HUES48 (cell line): Measurements from ENCODE around the gene JAZF1.

Experiments
- H3K27ac ChIP-seq: one replicate; pipeline ENCODE4 v1.7.0; 2013; ENCODE audit warnings: low read depth, low read length, inconsistent platforms
- H3K27me3 ChIP-seq: 2 replicates; pipeline ENCODE4 v1.6.1; 2013; ENCODE audit warnings: mild to moderate bottlenecking, low read length; ENCODE audit not compliant: control insufficient read depth, insufficient read depth
- H3K36me3 ChIP-seq: 2 replicates; pipeline ENCODE4 v1.6.1; 2013; ENCODE audit warnings: low read length; ENCODE audit not compliant: control insufficient read depth, insufficient read depth
- H3K4me1 ChIP-seq: 2 replicates; pipeline ENCODE4 v1.6.1; 2013; ENCODE audit warnings: mild to moderate bottlenecking, low read length; ENCODE audit not compliant: control insufficient read depth, insufficient read depth
- H3K4me3 ChIP-seq: 2 replicates; pipeline ENCODE4 v1.5.1; 2013; ENCODE audit warnings: mild to moderate bottlenecking, low read depth, low read length
- H3K9ac ChIP-seq: 2 replicates; pipeline ENCODE4 v1.6.1; 2013; ENCODE audit warnings: mild to moderate bottlenecking, low read depth, low read length, moderate library complexity
- H3K9me3 ChIP-seq: 2 replicates; pipeline ENCODE4 v1.6.1; 2013; ENCODE audit warnings: low read length; ENCODE audit not compliant: control insufficient read depth, insufficient read depth

The JAZF1 gene

GRCh38 chr7:28176645-28177044 is 4.0 kb downstream of the JAZF1 start:
- Histone ChIP-seq H3K9ac (no peak overlapping the region), H3K27ac (no peak overlapping the region), H3K4me1 (peaks cover 68% of the 10 kb centered on the region), H3K9me3 (no peaks in the 10 kb centered on the region), H3K27me3 (peaks cover 7% of the 10 kb centered on the region; the same call in 1 of the 2 replicates), H3K36me3 (no peaks in the 10 kb centered on the region), H3K4me3 (no peak overlapping the region)

DNA sequence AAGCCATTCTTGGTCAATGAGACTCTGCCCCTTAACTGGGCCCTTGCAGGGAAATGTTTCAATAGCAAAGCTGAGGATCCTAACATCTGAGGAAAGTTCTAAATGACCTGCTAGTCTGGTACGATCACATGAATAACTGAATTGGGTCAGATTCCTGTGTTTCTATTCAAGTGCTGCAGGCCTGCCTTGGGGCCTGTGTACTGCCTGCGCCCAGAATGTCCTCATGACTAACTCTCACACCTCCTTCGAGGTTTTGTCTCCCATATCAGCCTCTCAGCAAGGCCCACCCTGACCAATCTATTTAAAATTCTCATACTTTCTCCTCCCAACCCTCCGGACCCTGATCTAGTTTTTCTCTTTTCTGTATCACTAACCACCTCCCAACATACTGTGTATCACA is 4.4 kb downstream of the JAZF1 start:
- no peak overlapping the region for H3K9ac ChIP-seq

DNA sequence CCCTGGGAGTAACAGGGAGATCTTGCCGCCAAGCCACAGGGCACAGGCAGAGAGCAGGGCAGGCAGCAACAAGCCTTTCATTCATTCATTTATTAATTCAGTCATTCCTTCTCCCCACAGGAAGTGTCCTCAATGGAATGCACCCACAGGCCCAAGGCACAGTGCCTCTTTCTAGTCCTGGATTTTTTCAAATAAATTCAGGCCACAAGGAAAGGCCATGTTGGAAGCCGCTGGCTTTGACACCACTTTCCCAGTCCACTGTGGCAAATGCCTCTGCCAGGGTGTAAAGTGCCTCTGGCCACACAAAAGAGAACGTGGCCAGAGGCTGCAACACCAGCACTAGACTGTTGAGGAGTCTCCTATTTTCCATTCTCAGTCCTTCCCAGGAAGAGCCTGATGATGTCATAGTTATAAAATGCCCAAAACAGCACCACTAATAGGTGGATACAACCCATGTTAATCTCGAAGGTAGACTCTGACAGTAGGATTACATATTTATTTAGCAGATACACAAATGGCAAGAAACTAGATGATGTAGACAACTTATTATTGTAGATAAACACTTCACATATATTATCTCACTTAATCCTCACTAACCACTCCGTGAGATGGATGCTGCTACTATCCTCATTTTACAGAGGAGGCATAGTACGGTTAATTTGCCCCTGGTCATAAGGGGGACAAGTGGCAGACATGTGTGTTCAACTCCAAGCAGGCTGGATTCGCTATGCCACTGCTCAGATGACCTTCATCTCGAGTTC is 5.5 kb downstream of the JAZF1 start:
- peaks cover 7% of the 10 kb centered on the region; the same call in 1 of the 2 replicates for H3K27me3 ChIP-seq
- H3K9ac ChIP-seq = no peak overlapping the region
- no peak overlapping the region for H3K4me3 ChIP-seq
- H3K9me3 ChIP-seq = no peaks in the 10 kb centered on the region
- H3K27ac ChIP-seq = no peak overlapping the region
- no peaks in the 10 kb centered on the region for H3K36me3 ChIP-seq
- H3K4me1 ChIP-seq = peaks cover 71% of the 10 kb centered on the region

More for the DNA sequence above, 4.4 kb downstream of the JAZF1 start:
- H3K27me3 ChIP-seq = peaks cover 7% of the 10 kb centered on the region; the same call in 1 of the 2 replicates
- no peak overlapping the region for H3K27ac ChIP-seq
- H3K9me3 ChIP-seq = no peaks in the 10 kb centered on the region
- H3K36me3 ChIP-seq = no peaks in the 10 kb centered on the region
- no peak overlapping the region for H3K4me3 ChIP-seq
- peaks cover 68% of the 10 kb centered on the region for H3K4me1 ChIP-seq

- Histone ChIP-seq H3K9me3 (no peaks in the 10 kb centered on the region), H3K27me3 (peaks cover 7% of the 10 kb centered on the region; the same call in 1 of the 2 replicates), H3K4me3 (no peak overlapping the region), H3K36me3 (no peaks in the 10 kb centered on the region), H3K9ac (no peak overlapping the region), H3K4me1 (peaks cover 73% of the 10 kb centered on the region), H3K27ac (no peak overlapping the region)
Measured at GRCh38 chr7:28174442-28174841, 6.2 kb downstream of the JAZF1 start.

DNA sequence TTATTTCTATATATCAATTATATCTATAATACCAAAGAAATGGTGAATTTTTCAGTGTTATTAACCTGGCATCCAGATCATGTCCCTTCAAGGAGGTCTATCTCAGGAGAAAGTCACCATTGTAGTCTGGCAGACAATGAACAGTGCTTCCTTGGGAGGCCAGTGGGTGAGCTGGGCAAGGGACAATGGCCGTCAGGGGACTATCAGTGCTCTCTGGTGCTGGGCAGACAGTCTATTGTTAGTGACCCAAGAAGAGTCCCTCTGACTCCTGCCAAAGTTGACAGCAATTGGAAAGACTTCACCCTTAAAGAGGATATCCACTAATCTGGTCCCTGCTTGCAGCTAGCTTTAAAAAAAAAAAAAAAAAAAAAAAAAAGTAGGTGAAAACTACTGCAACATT is 7.1 kb downstream of the JAZF1 start:
- Histone ChIP-seq H3K9ac (no peak overlapping the region), H3K4me3 (no peak overlapping the region), H3K9me3 (no peaks in the 10 kb centered on the region), H3K27ac (no peak overlapping the region), H3K27me3 (0 out of 2 replicates have a peak, but pooled peaks cover under 1% of the 10 kb centered on the region), H3K4me1 (peaks cover 71% of the 10 kb centered on the region), H3K36me3 (no peaks in the 10 kb centered on the region)

GRCh38 chr7:28172958-28173357 is 7.6 kb downstream of the JAZF1 start:
- Histone ChIP-seq H3K4me1 (peaks cover 70% of the 10 kb centered on the region), H3K4me3 (no peak overlapping the region), H3K36me3 (no peaks in the 10 kb centered on the region), H3K27me3 (no peaks in the 10 kb centered on the region), H3K27ac (no peak overlapping the region), H3K9ac (no peak overlapping the region), H3K9me3 (no peaks in the 10 kb centered on the region)

GRCh38 chr7:28170701-28171100 is 9.9 kb downstream of the JAZF1 start:
- Histone ChIP-seq H3K27ac (no peak overlapping the region), H3K9me3 (no peaks in the 10 kb centered on the region), H3K9ac (no peak overlapping the region), H3K36me3 (no peaks in the 10 kb centered on the region), H3K4me3 (no peak overlapping the region), H3K4me1 (peaks cover 64% of the 10 kb centered on the region), H3K27me3 (no peaks in the 10 kb centered on the region)

DNA sequence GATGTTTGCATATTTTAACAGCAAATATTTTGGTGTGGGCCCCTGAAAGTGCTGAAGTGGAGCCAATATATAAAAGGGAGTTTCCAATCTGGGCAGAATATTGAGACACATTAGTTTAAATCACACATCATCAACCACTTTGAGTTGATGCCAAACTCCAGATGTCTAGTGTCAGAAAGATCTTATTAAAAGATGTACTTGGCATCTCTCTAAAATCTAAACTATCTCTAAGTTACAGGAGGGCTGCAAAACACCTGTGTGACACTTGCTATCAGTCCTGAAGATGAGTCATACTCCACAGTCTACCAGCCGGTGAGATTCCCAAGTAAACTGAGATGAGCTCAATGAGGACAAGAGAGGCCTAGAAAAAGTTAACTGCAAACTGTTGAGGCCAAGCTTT is 11.4 kb downstream of the JAZF1 start:
- no peak overlapping the region for H3K27ac ChIP-seq
- no peak overlapping the region for H3K4me3 ChIP-seq
- no peak overlapping the region for H3K9ac ChIP-seq
- H3K36me3 ChIP-seq = no peaks in the 10 kb centered on the region
- H3K27me3 ChIP-seq = no peaks in the 10 kb centered on the region
- peaks cover 50% of the 10 kb centered on the region for H3K4me1 ChIP-seq
- no peaks in the 10 kb centered on the region for H3K9me3 ChIP-seq

- H3K4me1 ChIP-seq = peaks cover 44% of the 10 kb centered on the region
- H3K9me3 ChIP-seq = no peaks in the 10 kb centered on the region
- H3K27ac ChIP-seq = no peak overlapping the region
- H3K27me3 ChIP-seq = no peaks in the 10 kb centered on the region
- no peaks in the 10 kb centered on the region for H3K36me3 ChIP-seq
- H3K4me3 ChIP-seq = no peak overlapping the region
- no peak overlapping the region for H3K9ac ChIP-seq
Measured at GRCh38 chr7:28168393-28169158, 12.0 kb downstream of the JAZF1 start.

- Histone ChIP-seq H3K36me3 (no peaks in the 10 kb centered on the region), H3K27ac (no peak overlapping the region), H3K9me3 (no peaks in the 10 kb centered on the region), H3K27me3 (no peaks in the 10 kb centered on the region), H3K9ac (no peak overlapping the region), H3K4me1 (peaks cover 33% of the 10 kb centered on the region), H3K4me3 (no peak overlapping the region)
Measured at GRCh38 chr7:28166982-28167715, 13.4 kb downstream of the JAZF1 start.
